Measurements from ENCODE around the gene OR4C16. TPM values are rescaled to one million over a fixed set of nuclear protein-coding genes. Genes with fewer than 3 reads are reported as not detected.

OR4C16 gene, protein sequence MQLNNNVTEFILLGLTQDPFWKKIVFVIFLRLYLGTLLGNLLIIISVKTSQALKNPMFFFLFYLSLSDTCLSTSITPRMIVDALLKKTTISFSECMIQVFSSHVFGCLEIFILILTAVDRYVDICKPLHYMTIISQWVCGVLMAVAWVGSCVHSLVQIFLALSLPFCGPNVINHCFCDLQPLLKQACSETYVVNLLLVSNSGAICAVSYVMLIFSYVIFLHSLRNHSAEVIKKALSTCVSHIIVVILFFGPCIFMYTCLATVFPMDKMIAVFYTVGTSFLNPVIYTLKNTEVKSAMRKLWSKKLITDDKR
- total RNA-seq, result not detected in 2 replicates
- long read RNA-seq, result 0 reads

GRCh38 chr11:55571828-55572227 lies at the start of gene OR4C16:
OR4C16 (plus strand) TSS chr11:55572128; CDS start chr11:55572128, 0 bp downstream.
- TF ChIP-seq, protein P1, sequence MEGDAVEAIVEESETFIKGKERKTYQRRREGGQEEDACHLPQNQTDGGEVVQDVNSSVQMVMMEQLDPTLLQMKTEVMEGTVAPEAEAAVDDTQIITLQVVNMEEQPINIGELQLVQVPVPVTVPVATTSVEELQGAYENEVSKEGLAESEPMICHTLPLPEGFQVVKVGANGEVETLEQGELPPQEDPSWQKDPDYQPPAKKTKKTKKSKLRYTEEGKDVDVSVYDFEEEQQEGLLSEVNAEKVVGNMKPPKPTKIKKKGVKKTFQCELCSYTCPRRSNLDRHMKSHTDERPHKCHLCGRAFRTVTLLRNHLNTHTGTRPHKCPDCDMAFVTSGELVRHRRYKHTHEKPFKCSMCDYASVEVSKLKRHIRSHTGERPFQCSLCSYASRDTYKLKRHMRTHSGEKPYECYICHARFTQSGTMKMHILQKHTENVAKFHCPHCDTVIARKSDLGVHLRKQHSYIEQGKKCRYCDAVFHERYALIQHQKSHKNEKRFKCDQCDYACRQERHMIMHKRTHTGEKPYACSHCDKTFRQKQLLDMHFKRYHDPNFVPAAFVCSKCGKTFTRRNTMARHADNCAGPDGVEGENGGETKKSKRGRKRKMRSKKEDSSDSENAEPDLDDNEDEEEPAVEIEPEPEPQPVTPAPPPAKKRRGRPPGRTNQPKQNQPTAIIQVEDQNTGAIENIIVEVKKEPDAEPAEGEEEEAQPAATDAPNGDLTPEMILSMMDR (conservative IDR thresholded peaks at IDR 0.05), result no peak
- Mint-ChIP-seq H3K27me3 (ENCODE audit: low read depth) (no peaks in the 10 kb centered on the region), H3K4me3 (no peak within 1 kb of the TSS), H3K27ac (ENCODE audit: unreplicated experiment) (no peak within 1 kb of the TSS), H3K4me1 (no peaks in the 10 kb centered on the region), H3K9me3 (peaks cover 26% of the 10 kb centered on the region), H3K36me3 (ENCODE audit: low read depth) (peaks cover 5% of the 10 kb centered on the region)
- no peak for DNase-seq (ENCODE audit: low read depth, low spot score)

GRCh38 chr11:55554169-55554568 lies 17.8 kb upstream of the OR4C16 start, which contains the start of gene OR4C15:
OR4C15 (plus strand) TSS chr11:55554469; CDS start chr11:55554469, 0 bp downstream.
- no peak within 1 kb of the TSS for H3K27ac Mint-ChIP-seq (ENCODE audit: unreplicated experiment)
- H3K9me3 Mint-ChIP-seq, result peaks cover 26% of the 10 kb centered on the region
- H3K4me1 Mint-ChIP-seq, result no peaks in the 10 kb centered on the region
- DNase-seq (ENCODE audit: low read depth, low spot score), result no peak
- no peaks in the 10 kb centered on the region for H3K27me3 Mint-ChIP-seq (ENCODE audit: low read depth)
- H3K36me3 Mint-ChIP-seq (ENCODE audit: low read depth), result peaks cover 10% of the 10 kb centered on the region
- no peak within 1 kb of the TSS for H3K4me3 Mint-ChIP-seq
- TF ChIP-seq, protein P1 (conservative IDR thresholded peaks at IDR 0.05), result no peak

- H3K36me3 Mint-ChIP-seq (ENCODE audit: low read depth), result peaks cover 5% of the 10 kb centered on the region
- H3K9me3 Mint-ChIP-seq, result peaks cover 26% of the 10 kb centered on the region
- no peaks in the 10 kb centered on the region for H3K4me1 Mint-ChIP-seq
- H3K27ac Mint-ChIP-seq (ENCODE audit: unreplicated experiment), result no peak overlapping the region
- no peak overlapping the region for H3K4me3 Mint-ChIP-seq
- no peak for DNase-seq (ENCODE audit: low read depth, low spot score)
- TF ChIP-seq, protein P1 (conservative IDR thresholded peaks at IDR 0.05), result no peak
- H3K27me3 Mint-ChIP-seq (ENCODE audit: low read depth), result no peaks in the 10 kb centered on the region
Observed at GRCh38 chr11:55572548-55572947, 620 bp downstream of the OR4C16 start.

GRCh38 chr11:55607545-55607944 lies 35.6 kb downstream of the OR4C16 start, which contains the start of gene OR4C11:
OR4C11 (minus strand) TSS chr11:55607645; CDS start chr11:55604373, 3,272 bp downstream.
- Mint-ChIP-seq H3K27me3 (ENCODE audit: low read depth) (no peaks in the 10 kb centered on the region), H3K36me3 (ENCODE audit: low read depth) (no peaks in the 10 kb centered on the region), H3K9me3 (no peaks in the 10 kb centered on the region), H3K27ac (ENCODE audit: unreplicated experiment) (no peak within 1 kb of the TSS), H3K4me3 (no peak within 1 kb of the TSS), H3K4me1 (no peaks in the 10 kb centered on the region)
- TF ChIP-seq, protein P1 (conservative IDR thresholded peaks at IDR 0.05), result no peak
- no peak for DNase-seq (ENCODE audit: low read depth, low spot score)

Other genes with a start within 250 kb of the OR4C16 start
- not detected in 2 replicates for gene OR4A16, start 228.9 kb upstream of the OR4C16 start, total RNA-seq
- not detected in 2 replicates for gene OR4A15, start 204.2 kb upstream of the OR4C16 start, total RNA-seq
- gene OR4C15, start 17.7 kb upstream of the OR4C16 start, total RNA-seq, result not detected in 2 replicates
- gene OR4C11, start 35.5 kb downstream of the OR4C16 start, total RNA-seq, result not detected in 2 replicates
- not detected in 2 replicates for gene OR4P4, start 63.0 kb downstream of the OR4C16 start, total RNA-seq
- not detected in 2 replicates for gene OR4S2, start 76.2 kb downstream of the OR4C16 start, total RNA-seq
- not detected in 2 replicates for gene OR4C6, start 90.1 kb downstream of the OR4C16 start, total RNA-seq
- not detected in 2 replicates for gene OR5D13, start 201.3 kb downstream of the OR4C16 start, total RNA-seq
- not detected in 2 replicates for gene OR5D14, start 223.4 kb downstream of the OR4C16 start, total RNA-seq
- not detected in 2 replicates for gene OR5L1, start 239.2 kb downstream of the OR4C16 start, total RNA-seq
- not detected in 2 replicates for gene OR5D18, start 247.5 kb downstream of the OR4C16 start, total RNA-seq

Measured in neural crest cell (in vitro differentiated cells).